ENCODE results near the gene XPR1.

XPR1 gene

DNA sequence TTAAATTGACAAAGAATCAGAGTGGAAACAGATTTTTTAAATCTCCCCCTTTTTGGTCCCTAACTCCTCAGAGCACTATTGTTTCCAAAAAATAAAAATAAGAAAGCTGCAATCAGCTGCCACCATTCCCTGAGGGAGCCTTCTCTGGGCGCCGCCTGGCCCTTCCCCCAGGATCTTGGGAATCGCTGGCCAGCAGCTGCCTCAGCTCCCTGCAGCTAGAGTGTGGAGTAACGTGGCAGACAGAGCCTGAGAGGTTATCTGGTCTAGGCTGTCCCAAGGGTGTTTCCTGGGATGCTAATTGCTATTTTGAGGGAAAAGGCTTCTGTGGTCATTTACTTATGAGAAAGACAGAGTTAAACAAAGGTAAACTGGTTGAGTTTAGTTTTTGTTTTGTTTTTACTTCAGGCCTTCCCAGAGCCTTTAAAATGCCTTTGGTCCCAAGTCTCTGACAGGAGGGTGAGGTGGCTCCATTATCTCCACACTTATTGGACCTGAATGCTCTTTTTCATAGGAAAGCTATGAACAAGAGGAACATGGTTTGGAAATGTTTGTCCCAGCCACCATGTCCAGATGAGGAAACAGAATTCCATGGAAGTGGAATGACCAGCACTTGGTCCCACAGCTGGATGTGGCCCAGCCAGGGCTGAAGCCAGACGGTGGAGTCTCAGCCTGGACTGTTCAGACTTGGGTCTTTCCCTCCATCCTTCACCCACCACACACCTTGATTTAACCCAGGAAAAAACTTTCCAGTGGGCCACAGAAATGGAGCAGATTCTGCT is 266.8 kb downstream of the XPR1 start:
- DNase-seq: no peak

DNA sequence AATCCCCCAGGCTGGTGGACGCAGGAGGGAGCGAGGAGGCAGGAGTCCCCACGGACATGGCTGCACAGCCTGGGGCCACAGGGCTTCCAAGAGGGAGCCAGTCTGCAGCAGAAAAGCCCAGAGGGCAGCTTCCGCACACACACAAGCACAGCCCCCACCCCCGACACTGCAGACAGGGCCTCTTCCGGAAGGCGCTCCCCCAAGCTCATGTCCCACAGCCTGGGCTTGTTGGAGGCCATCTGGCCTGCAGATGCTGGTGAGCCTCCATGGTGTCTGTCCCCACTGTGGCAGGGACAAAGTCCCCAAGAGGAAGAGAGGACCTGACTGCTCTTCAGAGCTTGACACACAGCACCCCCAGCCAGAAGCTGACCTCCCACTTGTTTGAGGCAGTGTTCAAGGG is 267.4 kb downstream of the XPR1 start:
- DNase-seq: no peak

DNA sequence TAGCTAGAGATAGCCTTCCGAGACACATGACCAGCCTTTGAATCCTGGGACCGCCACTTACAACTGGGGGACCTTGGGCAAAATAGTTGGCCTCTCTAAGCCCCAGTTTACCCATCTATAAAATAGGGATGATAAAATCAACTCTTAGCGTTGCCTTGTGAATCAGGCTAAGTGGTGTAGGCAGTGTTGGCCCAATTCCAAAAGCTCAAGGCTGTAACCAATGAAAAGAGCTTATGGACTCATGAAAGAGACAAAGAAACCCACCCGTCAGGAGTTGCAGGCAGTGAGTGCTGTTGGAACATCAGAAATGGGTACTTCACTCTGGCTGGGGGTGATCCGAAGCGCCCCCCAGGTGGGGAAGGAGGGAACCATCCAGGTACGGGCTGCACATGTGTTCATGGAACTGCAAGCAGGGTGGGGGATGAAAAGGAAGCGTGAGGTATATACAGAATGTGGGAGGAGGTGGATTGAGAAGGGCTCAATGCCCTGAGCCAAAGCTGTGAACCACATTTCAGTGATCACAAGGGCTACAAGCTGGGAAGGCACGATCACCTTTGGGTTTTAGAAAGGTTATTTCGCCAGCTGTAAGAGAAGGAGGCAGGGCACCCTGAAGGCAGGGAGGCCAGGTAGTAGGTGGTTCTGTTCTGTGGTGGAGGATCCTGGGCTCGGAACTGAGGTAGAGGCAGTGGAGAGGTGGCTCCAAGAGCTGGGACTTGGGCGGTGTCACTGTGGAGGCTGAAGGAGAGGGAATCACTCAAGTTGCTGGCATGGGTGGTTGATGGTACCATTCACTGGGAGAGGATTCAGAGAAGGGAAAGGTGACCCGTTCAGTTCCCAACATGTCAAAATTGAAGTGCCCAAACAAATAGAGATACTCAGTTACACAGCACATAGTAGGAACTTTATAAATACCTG is 269.5 kb downstream of the XPR1 start:
- no peak for DNase-seq

DNA sequence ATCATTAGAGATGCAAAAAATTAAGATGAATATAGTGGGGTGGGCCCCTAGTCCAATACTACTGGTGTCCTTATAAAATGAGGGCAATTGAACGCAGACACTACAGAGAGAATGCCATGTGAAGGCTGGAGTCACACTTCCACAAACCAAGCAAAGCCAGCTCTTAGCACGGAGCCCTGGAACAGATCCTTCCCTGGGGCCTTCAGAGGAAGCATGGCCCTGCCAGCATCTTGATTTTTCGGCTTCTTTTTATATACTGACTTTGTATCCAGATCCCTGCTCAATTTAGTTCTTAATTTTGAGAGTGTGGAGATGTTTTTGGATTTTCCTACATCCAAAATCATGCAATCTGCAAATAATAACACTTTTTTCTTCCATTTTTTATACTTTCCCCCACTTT is 270.7 kb downstream of the XPR1 start:
- DNase-seq: no peak

DNA sequence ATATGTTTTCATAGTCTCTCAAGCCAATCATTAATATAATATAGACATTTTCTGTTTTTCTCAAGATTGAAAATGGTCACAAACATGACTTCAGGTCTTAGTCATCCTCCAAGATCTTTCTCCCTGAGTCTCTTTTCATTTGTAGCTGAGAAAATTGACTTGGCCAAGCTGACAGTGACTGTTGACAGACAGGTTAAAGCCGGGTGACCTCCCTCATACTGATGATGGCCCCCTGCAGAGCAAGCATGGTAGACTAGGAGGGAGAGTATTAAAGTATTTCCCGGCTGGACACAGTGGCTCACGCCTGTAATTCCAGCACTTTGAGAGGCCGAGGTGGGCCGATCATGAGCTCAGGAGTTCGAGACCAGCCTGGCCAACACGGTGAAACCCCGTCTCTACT is 274.1 kb downstream of the XPR1 start:
- no peak for DNase-seq

DNA sequence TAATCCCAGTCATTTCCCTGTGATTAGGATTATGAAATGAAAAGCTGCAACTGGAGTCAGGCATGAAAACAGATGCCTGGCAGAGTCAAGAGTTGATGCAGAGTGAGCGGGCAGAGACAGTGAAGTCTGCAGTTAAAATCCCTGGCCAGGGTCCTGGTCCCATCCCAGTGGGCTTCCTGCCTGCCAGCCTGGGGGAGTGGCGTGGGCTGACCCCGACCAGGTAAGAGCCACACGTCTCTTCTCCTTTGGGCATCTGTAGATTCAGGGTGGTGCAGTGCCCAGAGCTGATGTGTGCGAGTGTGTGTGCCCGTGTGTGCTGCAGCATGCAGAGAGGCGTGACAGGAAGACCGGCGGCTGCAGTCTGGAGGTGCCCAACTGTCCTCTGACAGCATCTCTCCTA is 274.7 kb downstream of the XPR1 start:
- DNase-seq: no peak

DNA sequence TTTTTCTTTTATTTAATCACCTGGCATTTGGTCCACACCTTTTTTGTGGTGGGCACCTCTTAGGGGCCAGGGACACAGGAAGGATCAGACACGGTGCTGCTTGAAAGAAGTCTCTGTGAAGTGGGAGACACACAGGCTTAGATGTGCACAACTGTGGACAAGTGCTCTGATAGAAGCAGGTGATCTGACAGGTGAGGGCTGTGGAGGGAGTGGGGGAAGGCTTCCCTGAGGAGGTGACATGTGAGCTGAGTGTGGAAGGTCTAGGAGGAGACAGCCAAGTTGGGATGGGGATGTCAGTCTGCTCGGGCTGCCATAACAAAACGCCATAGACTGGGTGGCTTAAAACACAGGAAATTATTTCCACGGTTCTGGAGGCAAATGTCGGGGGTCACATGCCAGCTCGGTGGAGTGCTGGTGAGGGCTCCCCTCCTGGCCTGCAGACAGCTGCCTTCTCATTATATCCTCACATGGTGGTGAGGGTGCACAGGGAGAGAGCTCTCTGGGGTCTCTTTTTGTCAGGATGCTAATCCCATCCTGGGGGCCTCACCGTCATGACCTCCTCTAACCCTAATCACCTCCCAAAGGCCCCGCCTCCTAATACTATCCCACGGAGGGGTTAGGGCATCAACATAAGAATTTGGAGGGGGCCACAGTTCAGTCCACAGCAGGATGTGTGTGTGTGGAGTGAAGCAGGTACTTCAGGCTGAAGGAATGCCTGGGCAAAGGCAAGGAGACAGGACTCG is 275.7 kb downstream of the XPR1 start:
- no peak for DNase-seq

DNA sequence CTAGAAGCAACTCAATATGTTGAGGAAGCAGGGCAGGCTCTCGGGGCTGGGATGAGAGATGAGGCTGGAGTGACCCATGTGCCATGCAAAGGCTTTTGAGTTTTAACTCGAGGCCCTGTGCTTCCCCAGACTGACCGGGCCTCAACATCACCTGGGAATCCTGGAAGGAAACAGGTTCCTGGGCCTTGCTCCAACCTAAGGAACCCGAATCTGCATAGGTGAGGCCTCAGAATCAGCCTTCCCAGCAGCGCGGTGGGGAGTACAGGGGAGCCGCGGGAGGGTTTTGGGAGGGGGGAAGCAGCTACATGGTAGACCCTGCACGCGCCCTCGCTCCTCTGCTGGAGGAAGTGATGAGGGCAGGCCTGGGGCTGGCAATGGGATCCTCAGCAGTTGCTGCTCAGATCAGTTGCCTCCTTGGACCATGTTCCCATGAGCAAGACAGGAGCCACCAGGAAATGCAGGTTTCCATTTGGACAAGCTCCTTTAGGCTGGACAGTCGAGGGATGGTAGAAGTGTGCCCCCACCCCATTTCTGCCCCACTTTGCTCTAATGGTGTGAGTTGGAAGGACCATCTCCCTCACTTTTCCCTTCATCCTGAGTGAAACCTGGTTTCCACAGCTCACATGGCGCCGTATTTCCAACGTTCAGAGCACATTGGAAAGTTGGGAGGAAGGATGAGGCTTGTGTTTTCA is 276.4 kb downstream of the XPR1 start:
- no peak for DNase-seq

DNA sequence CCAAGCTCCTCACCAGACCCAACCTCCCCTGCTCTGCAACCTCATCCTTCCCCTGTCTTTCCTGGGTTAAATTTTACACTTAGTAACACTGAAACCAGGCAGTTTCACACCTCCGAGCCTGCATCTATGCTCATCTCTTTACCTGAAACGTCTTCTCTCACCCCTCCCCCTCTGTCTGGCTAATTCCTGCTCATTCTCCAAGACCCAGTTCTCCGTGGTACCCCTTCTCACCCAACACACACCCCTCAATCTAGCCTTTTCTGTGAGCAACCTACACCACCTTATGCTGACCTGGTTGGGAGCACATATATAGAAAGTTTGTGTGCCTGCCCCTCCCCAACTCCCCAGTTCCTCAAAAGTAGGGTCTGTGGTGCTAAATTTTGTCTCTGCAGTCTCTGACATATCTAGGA is 277.2 kb downstream of the XPR1 start:
- DNase-seq: no peak

DNA sequence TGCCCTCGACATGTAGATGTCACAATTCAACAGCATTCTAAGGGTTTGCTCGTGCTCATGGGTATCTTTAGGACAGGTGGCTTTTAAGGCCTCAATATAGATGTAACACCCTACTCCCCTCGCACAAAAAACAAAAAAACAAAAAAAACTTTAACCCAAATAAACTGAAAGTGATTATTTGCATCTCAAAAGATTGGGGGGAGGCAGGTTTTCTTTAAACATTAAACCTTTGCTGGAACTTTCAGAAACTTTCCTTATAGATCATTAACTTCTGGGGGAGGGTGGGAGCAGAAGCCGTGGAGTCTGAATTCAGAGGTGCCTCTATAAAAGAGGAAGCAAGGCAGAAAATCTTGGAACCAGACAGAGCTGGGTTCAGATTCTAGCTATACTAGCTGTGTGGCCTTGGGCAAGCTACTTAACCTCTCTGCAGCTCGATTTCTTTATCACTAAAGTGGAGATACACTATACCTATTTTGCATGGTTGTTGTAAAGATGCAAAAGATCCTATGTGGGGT is 277.7 kb downstream of the XPR1 start:
- DNase-seq: no peak

DNA sequence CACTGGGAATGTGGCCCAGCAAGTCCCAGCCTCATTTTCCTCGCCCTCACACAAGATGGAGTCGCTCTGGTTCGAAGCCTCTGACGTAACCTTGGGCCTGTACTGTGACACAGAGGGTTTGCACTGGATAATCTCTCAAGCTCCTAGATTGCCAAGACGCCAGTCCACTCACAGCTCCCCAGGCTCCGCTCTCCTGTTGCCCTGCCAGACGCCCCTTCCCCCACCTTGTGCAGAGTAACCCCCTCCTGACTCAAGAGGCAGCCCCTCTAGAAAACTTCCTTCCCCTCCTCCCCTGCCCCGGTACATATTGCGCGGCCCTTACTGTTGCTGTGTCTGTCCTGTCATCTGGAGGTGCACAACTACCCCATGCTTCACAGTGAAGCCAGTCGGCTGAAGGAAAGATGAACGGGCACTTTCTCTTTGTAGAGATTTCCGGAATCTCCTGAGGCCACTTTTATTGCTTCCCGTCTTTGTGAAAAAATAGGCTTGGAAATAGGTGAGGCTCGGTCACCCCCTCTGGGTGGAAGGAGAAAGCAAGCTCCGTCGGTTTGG is 279.9 kb downstream of the XPR1 start:
- DNase-seq: no peak

DNA sequence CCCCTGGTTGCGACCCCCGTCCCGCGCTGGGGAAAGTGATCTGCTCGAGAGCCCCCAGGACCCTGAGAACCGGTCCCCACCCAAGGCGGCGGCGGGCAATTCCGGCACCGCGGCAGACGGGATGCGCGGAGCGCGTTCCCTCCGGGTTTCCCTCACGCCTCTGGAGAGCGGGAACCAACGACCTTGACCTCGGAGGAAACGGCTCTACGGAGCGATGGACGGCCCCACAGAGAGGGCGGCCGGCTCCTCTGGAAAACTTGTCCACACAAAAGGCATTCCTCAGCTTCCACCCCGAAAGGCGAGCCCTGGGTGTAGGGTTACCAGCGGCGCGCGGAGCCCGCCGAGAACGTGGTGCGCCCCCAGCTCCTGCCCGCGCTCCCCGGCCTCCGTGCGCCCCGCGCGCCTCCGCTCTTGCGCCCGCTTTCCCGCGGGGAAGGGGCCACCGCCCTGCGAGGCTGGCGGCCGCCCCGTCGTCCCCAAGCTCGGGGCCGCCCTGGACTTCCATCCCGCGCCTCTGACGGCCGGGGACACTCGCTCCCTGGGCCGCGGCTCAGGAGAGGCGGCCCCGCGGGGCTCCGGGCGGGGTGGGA is 280.5 kb downstream of the XPR1 start:
- no peak for DNase-seq

DNA sequence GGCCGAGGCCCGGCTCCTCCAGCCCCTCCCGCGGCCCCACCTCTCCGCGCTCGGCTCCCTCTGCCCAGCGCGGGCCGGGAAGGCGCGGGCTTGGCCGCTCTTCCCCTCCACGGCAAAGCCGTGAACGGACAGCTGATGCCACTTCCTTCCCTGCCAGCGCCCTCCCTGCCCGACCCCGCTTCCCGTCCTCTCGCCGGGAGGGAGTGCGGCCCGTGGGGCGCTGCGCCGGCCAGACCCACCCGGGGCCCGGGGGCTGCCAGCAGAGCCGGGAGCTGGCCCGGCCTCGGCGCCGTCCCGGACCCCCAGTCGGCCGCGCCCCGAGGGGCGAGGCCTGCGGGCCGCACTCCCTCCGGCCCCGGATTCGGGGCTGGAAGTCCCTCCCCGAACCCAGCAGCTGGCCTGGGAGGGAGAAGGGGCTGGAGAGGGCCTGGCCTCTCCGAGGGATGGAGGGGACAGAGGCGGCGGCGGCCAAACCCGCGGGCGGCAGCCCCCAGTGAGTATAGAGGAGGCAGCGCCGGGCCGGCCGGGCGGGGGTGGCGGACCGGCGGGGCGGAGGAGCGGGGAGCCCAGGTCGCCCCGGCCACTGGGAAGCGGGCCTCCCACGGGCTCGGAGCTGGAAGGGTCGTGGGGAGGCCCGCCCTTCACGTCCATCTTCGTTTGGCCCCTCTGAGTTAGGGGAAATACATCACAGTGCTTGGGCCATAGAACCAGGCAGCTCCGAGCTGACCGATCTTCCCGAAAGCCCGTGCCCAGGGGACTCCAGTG is 281.2 kb downstream of the XPR1 start, which contains the start of gene KIAA1614:
Gene KIAA1614, plus strand, starts transcription at position 97 of the 765 bp plus-strand sequence. Its CDS starts 347 bp downstream, at position 444.
- DNase-seq: no peak

DNA sequence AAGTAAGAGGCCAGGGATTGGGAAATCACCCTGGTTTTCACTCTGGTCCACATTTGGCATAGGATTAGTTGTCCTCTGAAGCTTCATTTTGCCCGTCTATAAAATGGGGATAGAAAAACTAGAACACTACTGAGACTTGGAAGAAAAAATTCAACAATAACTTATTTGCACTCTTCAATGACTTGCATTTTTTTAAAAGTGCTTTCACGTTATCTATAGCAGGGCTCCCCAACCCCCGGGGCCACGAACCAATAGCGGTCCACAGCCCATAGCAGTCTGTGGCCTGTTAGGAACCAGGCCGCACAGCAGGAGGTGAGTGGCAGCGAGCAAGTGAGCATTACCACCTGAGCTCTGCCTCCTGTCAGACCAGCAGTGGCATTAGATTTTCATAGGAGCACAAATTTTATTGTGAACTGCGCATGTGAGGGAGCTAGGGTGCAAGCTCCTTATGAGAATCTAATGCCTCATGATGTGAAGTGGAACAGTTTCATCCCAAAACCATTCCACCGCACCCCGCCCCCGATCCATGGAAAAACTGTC is 283.7 kb downstream of the XPR1 start:
- DNase-seq: no peak

DNA sequence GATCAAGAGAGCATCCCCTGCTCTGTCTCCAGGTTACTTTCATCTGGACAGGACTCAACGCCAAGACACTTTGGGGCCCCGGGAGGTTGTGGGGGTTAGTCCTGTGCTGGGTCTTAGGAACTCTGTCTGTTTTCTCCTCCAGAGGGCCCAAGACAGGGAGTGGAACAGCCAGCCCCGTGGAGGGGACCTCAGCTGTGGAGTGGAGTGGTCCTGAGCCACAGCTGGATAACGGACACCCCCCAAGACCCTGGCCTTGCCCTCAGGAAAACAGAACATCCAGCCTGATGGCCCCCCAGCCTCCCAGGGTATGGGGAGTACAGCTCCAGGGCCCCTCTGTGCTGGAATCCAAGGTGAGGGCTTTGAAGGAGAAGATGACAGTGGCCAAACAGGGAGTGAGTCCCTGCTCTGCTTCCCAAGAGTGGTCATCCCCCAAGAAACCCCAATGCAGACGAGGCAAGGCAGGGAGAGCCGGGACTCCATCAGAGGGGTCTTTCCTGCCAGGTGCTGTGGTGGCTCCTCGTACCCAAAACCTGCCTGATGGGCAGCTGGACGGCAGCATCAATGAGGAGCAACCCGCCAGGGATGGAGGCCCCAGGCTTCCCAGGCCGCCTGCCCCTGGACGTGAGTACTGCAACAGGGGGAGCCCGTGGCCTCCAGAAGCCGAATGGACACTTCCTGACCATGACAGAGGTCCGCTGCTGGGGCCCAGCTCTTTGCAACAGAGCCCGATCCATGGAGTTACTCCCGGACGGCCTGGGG is 284.4 kb downstream of the XPR1 start:
- no peak for DNase-seq

DNA sequence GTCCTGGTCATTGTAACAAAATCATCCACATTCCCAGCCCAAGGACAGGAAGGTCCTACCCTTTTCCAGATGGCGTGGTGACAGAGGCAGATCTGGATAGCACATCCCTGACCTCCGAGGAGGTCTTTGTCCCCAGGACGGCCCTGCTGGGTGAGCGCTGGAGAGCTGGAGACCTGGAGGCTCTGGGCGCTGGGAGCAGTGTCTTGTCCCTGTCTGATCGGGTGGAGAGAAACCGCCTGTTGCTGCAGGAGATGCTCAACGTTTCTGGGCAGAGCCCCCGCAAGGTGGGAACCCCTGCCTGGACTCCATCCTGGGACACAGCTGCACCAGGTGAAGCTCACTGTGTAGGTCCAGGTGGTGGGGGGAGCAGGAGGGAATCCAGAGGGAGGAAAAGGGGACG is 284.9 kb downstream of the XPR1 start:
- no peak for DNase-seq

DNA sequence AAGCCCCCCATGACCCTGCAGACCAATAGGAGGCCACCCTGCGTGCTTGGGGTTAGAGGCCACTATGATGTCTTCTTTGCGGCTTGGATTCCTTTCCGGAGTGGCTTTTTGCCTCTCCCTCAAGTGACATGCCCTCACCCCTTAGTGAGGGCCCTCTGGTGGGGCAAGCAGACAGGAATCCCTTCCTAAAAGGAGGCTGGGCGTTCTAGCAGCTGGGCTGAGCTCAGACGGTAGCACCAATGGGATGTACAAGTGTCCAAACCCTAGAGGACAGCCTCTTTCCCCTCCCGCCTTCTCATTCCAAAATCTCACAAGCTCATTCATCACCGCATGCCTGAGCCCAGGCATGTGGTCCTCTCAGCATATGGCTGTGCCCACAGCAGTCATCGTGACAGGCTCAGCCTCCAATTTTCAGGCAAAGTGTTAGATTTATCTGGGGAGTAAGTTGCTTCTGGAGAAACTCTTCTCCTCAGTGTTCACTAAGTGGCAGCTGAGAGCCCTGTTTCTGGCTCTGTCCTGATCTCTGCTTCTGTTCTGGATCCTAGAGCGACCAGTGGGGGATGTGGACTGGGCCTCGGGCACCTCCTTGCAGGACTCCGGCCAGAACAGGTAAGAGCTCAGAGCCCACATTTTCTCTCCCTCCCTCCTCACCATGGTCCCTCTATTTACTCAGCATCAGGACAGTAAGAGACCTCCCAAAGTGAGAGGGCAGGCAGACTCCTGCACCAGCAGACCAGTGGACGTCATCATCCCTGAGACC is 285.7 kb downstream of the XPR1 start:
- no peak for DNase-seq

DNA sequence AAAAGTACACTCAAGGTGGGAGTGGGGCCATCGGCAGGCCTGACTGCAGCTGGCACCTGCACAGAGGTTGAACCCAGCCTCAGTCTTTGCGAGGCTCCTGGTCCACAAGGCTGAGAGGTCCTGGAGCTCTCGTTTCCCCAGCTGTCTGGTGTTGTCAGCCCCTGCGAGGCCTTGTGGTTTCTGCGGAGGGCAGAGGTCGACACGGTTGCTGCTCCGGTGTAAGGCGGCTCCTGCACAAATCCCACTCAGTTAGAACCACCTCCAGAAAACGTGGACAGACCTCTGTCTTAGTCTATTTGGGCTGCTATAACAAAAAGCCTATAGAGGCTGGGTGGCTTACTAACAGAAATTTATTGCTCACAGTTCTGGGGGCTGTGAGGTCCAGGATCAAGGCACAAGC is 286.7 kb downstream of the XPR1 start:
- no peak for DNase-seq

DNA sequence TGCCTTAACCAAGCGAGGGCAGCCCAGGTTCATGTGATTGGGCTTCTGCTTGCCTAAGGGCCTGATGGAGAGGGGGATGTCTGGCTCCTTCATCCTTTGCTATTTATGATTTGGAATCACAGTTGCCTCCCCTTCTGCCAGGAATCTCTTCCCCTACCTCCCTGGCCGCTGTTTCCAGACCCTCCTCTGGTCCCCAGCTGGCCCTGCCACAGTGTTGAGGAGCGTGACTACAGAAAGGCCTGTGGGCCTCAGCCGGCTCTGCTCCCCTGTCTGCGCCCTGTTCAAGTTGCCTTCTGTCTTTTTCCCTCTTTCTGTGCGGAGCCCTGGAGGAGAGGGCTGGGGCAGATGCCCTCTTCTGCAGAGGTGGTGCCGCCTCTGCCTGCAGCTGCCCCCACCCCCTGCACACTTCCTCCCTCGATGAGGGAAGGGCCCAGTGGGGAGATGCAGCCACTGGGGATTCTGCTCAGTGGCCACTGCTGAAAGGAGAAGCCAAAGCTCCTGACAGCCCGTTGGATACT is 287.4 kb downstream of the XPR1 start:
- DNase-seq: no peak

Data from GOT3 (cell line).